PC-3 (cell line): Measurements from ENCODE around the gene BTD.

Experiments
- CTCF ChIP-seq: fragments of 300-600 bp; sonication (generic); conservative IDR thresholded peaks from 2 replicates; pipeline ENCODE4 v1.5.1; 2017; ENCODE audit warnings: antibody characterized with exemption, low read depth, mild to moderate bottlenecking, low read length
- EZH2 ChIP-seq: fragments of 300-600 bp; sonication (generic); IDR thresholded peaks from one replicate; pipeline ENCODE4 v1.6.1; 2017; ENCODE audit warnings: antibody characterized with exemption, mild to moderate bottlenecking, low read length; ENCODE audit not compliant: unreplicated experiment
- EZH2phosphoT487 ChIP-seq: fragments of 300-600 bp; sonication (generic); IDR thresholded peaks from 2 replicates; pipeline ENCODE4 v1.6.1; 2018; ENCODE audit warnings: mild to moderate bottlenecking, antibody characterized with exemption, low read length, borderline replicate concordance

- no peak for TF ChIP-seq CTCF
- TF ChIP-seq EZH2, result no peak
- TF ChIP-seq EZH2phosphoT487, result no peak
Observed at GRCh38 chr3:15572138-15572537, 29.4 kb upstream of the BTD start.
